Stimulated activated memory B cell treated with anti-CD40 and anti-IgM and Interleukin-4, amounts not matched to agents 10 μg/mL and 1 μg/mL and 100 μg/mL, for 72 hours (primary cell): ENCODE data around the gene G0S2.
"Not testable (repeated sequence)": the region's sequence is repeated elsewhere in the genome, so short reads cannot be mapped to it uniquely, and the experiment has no call there.

Experiments used
- ATAC-seq: fragments of 150-1000 bp; cut with Tn5 transposase; 2 replicates; pipeline ENCODE4 v1.10.0; 2021
- H3K27ac Mint-ChIP-seq: one replicate; pipeline ENCODE4 v1.8.0; 2022; ENCODE audit warnings: mild to moderate bottlenecking, mixed read lengths
- H3K27me3 Mint-ChIP-seq: one replicate; pipeline ENCODE4 v1.8.0; 2022; ENCODE audit warnings: mixed read lengths
- H3K36me3 Mint-ChIP-seq: one replicate; pipeline ENCODE4 v1.8.0; 2022; ENCODE audit warnings: mixed read lengths
- H3K4me1 Mint-ChIP-seq: one replicate; pipeline ENCODE4 v1.8.0; 2022; ENCODE audit warnings: mixed read lengths
- H3K4me3 Mint-ChIP-seq: one replicate; pipeline ENCODE4 v1.8.0; 2022; ENCODE audit warnings: mild to moderate bottlenecking, moderate library complexity, mixed read lengths
- H3K9me3 Mint-ChIP-seq: one replicate; pipeline ENCODE4 v1.8.0; 2022; ENCODE audit warnings: mixed read lengths

Gene G0S2

GRCh38 chr1:209691237-209691636 is 16.0 kb downstream of the G0S2 start:
- no peak for ATAC-seq
- Mint-ChIP-seq H3K4me1 (peaks cover 9% of the 10 kb centered on the region), H3K4me3 (no peak overlapping the region)

GRCh38 chr1:209692296-209692695 is 17.1 kb downstream of the G0S2 start:
- Mint-ChIP-seq H3K27me3 (peaks cover 19% of the 10 kb centered on the region), H3K36me3 (no peaks in the 10 kb centered on the region), H3K9me3 (no peaks in the 10 kb centered on the region), H3K27ac (peak overlapping the region; percentile 3), H3K4me1 (peaks cover 6% of the 10 kb centered on the region), H3K4me3 (no peak overlapping the region)
- no peak for ATAC-seq

More at GRCh38 chr1:209691237-209691636, 16.0 kb downstream of the G0S2 start:
- H3K9me3 Mint-ChIP-seq, result no peaks in the 10 kb centered on the region
- no peaks in the 10 kb centered on the region for H3K36me3 Mint-ChIP-seq
- H3K27ac Mint-ChIP-seq, result no peak overlapping the region
- H3K27me3 Mint-ChIP-seq, result peaks cover 19% of the 10 kb centered on the region

GRCh38 chr1:209692745-209693504 is 17.7 kb downstream of the G0S2 start:
- H3K4me3 Mint-ChIP-seq, result no peak overlapping the region
- peak; percentile 57 for ATAC-seq
- H3K4me1 Mint-ChIP-seq, result peaks cover 6% of the 10 kb centered on the region
- peaks cover 19% of the 10 kb centered on the region for H3K27me3 Mint-ChIP-seq
- no peaks in the 10 kb centered on the region for H3K36me3 Mint-ChIP-seq
- H3K27ac Mint-ChIP-seq, result peak overlapping the region; percentile 3
- no peaks in the 10 kb centered on the region for H3K9me3 Mint-ChIP-seq

DNA sequence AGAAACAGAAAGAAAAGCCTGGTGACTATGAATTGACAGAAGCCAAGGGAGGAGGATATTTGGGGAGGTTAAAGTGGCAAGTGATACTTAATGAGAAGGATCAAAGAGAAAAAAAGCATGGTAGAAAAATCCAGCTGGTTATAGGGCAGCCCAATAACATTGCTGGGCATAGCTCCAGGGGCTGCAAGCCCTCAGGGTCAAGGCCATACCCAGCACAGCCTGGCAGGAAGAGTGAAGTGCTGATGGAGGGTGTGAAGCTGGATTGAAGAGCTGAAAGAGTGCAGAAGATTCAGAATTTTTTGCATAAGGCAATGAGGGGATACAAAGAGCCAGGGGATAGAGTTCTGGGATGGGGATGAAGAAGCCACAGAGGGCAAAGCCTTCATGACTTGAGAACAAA is 21.5 kb downstream of the G0S2 start:
- Mint-ChIP-seq H3K27me3 (peaks cover 27% of the 10 kb centered on the region), H3K36me3 (no peaks in the 10 kb centered on the region), H3K4me1 (peaks cover 6% of the 10 kb centered on the region), H3K27ac (no peak overlapping the region), H3K4me3 (no peak overlapping the region), H3K9me3 (peaks cover 3% of the 10 kb centered on the region)
- ATAC-seq, result no peak

- peaks cover 3% of the 10 kb centered on the region for H3K9me3 Mint-ChIP-seq
- H3K4me3 Mint-ChIP-seq, result no peak overlapping the region
- H3K27ac Mint-ChIP-seq, result no peak overlapping the region
These were observed 21.9 kb downstream of the G0S2 start for GRCh38 chr1:209697126-209697525.

GRCh38 chr1:209700686-209701085 is 25.5 kb downstream of the G0S2 start:
- not testable (repeated sequence) for H3K27ac Mint-ChIP-seq, H3K27me3 Mint-ChIP-seq, H3K36me3 Mint-ChIP-seq, ATAC-seq, H3K9me3 Mint-ChIP-seq, H3K4me3 Mint-ChIP-seq
- H3K4me1 Mint-ChIP-seq, result peaks cover 11% of the 10 kb centered on the region

More at GRCh38 chr1:209697126-209697525, 21.9 kb downstream of the G0S2 start:
- ATAC-seq, result no peak
- Mint-ChIP-seq H3K27me3 (peaks cover 27% of the 10 kb centered on the region), H3K4me1 (peaks cover 6% of the 10 kb centered on the region), H3K36me3 (no peaks in the 10 kb centered on the region)

DNA sequence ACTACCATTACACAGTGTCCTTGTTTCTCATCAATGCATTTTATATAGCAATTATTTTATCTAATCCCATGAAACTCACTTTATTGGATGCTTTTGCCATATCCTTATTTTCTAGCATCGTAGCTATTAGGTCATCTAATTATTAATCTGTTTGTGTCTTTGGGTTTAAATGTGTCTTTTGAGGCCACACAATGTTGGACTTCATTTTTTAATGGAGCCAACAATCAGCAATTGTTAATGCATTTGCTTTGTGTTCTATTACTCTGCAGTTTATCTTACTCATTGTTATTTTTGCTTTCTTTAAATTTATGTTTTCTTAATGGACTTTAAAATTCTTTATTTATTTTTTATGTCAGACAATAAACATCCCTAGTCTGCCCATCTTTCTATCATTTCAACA is 27.6 kb downstream of the G0S2 start:
- peaks cover 11% of the 10 kb centered on the region for H3K4me1 Mint-ChIP-seq

DNA sequence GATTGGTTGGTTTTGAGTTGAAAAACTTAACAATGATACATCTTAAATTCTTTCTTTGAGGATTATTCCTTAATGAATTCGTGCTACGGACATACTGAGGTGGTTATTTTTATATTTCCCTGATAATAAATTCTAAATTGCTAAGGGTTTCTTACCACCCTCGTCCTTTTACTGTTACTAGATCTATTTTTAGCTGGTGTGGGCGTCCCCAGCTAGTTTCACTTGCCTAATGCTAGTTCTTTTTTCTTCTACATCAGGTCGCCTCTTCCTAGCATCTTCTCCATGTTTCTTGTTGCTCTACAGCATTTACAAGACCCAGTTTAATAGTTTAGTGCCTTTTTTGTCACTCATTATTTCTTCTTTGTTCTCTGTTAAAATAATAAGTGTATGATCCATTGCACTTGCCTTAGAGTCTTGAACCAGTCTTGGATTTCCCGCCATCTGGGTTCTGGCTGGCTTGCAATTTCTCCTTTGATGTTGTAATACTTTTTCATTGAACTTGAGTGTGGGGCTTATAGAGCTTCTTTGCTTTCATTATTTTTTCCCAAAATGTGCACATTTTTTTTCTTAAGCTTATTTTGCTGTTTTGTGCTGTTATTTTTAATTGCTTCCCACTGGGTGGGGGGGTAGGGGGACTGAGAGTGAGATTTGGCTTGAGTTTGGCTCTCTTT is 28.8 kb downstream of the G0S2 start:
- H3K9me3 Mint-ChIP-seq, result peaks cover 3% of the 10 kb centered on the region
- H3K36me3 Mint-ChIP-seq, result no peaks in the 10 kb centered on the region
- H3K4me3 Mint-ChIP-seq, result peak overlapping the region; percentile 13
- peak; percentile 31 for ATAC-seq
- H3K27ac Mint-ChIP-seq, result no peak overlapping the region
- peaks cover 11% of the 10 kb centered on the region for H3K4me1 Mint-ChIP-seq
- peaks cover 1% of the 10 kb centered on the region for H3K27me3 Mint-ChIP-seq

More for the DNA sequence above, 27.6 kb downstream of the G0S2 start:
- Mint-ChIP-seq H3K36me3 (no peaks in the 10 kb centered on the region), H3K9me3 (peaks cover 3% of the 10 kb centered on the region), H3K27ac (no peak overlapping the region), H3K4me3 (no peak overlapping the region), H3K27me3 (peaks cover 8% of the 10 kb centered on the region)
- ATAC-seq, result no peak

GRCh38 chr1:209704584-209704983 is 29.4 kb downstream of the G0S2 start, which contains the start of gene HSD11B1:
HSD11B1 (plus strand) TSS chr1:209704846; CDS start chr1:209704943, 97 bp downstream.
- H3K36me3 Mint-ChIP-seq, result no peaks in the 10 kb centered on the region
- H3K27ac Mint-ChIP-seq, result no peak within 1 kb of the TSS

GRCh38 chr1:209705033-209705598 is 29.9 kb downstream of the G0S2 start:
- no peak overlapping the region for H3K27ac Mint-ChIP-seq
- H3K27me3 Mint-ChIP-seq, result no peaks in the 10 kb centered on the region
- H3K4me1 Mint-ChIP-seq, result peaks cover 14% of the 10 kb centered on the region
- no peaks in the 10 kb centered on the region for H3K36me3 Mint-ChIP-seq
- ATAC-seq, result no peak
- H3K4me3 Mint-ChIP-seq, result no peak overlapping the region
- H3K9me3 Mint-ChIP-seq, result peaks cover 3% of the 10 kb centered on the region

More at GRCh38 chr1:209704584-209704983, 29.4 kb downstream of the G0S2 start, which contains the start of gene HSD11B1:
- Mint-ChIP-seq H3K9me3 (peaks cover 3% of the 10 kb centered on the region), H3K4me3 (peak within 1 kb of the TSS; percentile 13), H3K4me1 (peaks cover 11% of the 10 kb centered on the region), H3K27me3 (no peaks in the 10 kb centered on the region)
- no peak for ATAC-seq

GRCh38 chr1:209706622-209707021 is 31.4 kb downstream of the G0S2 start:
- no peak overlapping the region for H3K27ac Mint-ChIP-seq
- no peak overlapping the region for H3K4me3 Mint-ChIP-seq
- peaks cover 19% of the 10 kb centered on the region for H3K4me1 Mint-ChIP-seq
- no peaks in the 10 kb centered on the region for H3K36me3 Mint-ChIP-seq
- H3K27me3 Mint-ChIP-seq, result no peaks in the 10 kb centered on the region
- no peak for ATAC-seq
- no peaks in the 10 kb centered on the region for H3K9me3 Mint-ChIP-seq

DNA sequence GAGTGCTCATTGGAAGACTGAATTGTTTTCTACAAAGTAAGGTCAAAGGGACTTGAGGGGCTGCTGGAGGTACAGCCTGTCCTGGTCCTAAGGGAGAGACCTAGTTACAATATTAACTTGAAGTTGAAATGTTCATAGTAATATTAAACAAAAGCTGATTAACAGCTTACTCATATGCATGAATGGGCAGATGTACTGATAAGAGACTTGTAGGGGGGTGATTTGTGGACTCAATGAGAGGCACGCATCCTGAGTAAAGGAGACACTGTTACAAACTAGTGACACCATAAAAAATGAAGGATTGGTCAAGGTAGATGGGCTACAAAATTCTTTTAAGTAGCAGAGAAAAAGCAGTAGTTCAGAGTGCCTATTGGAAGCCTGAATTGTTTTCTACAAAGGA is 32.1 kb downstream of the G0S2 start:
- H3K27ac Mint-ChIP-seq, result peak overlapping the region; percentile 5
- no peak overlapping the region for H3K4me3 Mint-ChIP-seq

GRCh38 chr1:209708297-209708696 is 33.1 kb downstream of the G0S2 start:
- Mint-ChIP-seq H3K36me3 (no peaks in the 10 kb centered on the region), H3K27ac (no peak overlapping the region), H3K27me3 (no peaks in the 10 kb centered on the region), H3K4me3 (no peak overlapping the region), H3K4me1 (peaks cover 18% of the 10 kb centered on the region), H3K9me3 (no peaks in the 10 kb centered on the region)
- ATAC-seq, result no peak

More for the DNA sequence above, 32.1 kb downstream of the G0S2 start:
- H3K27me3 Mint-ChIP-seq, result no peaks in the 10 kb centered on the region
- peaks cover 19% of the 10 kb centered on the region for H3K4me1 Mint-ChIP-seq
- H3K9me3 Mint-ChIP-seq, result no peaks in the 10 kb centered on the region
- H3K36me3 Mint-ChIP-seq, result no peaks in the 10 kb centered on the region
- no peak for ATAC-seq

GRCh38 chr1:209710093-209710492 is 34.9 kb downstream of the G0S2 start:
- Mint-ChIP-seq H3K27me3 (no peaks in the 10 kb centered on the region), H3K27ac (no peak overlapping the region), H3K9me3 (no peaks in the 10 kb centered on the region), H3K4me3 (no peak overlapping the region), H3K4me1 (peaks cover 8% of the 10 kb centered on the region), H3K36me3 (no peaks in the 10 kb centered on the region)
- ATAC-seq, result no peak

DNA sequence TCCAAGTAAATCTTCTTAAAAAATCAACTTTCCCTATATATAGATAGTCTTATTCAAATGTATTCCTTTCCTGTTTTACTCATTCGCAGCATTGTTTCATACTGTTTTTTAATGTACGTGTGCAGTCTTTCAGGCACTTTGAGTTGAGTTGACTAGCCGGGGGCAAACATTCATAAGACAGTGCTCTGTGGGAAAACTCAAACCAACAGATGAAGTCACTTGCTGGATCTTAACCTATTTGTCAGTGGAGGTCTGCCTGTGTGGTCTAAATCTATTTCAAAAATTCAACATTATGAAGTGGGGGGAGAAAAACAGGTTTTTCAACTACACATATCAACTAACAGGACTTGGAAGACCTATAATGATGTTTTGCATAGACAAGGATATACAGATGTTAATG is 35.6 kb downstream of the G0S2 start:
- H3K9me3 Mint-ChIP-seq, result no peaks in the 10 kb centered on the region
- no peak overlapping the region for H3K27ac Mint-ChIP-seq
- no peak overlapping the region for H3K4me3 Mint-ChIP-seq
- peaks cover 8% of the 10 kb centered on the region for H3K4me1 Mint-ChIP-seq
- ATAC-seq, result no peak
- H3K36me3 Mint-ChIP-seq, result no peaks in the 10 kb centered on the region
- H3K27me3 Mint-ChIP-seq, result no peaks in the 10 kb centered on the region
